Spleen (tissue), 7 donors: ENCODE measurements around the gene GAB4.

Experiments used
- CTCF ChIP-seq, 11 experiments: fragments of 200-600 bp in 7 of 11; fragments of 450-650 bp in 4 of 11; sonication (generic) in 4 of 11; IDR thresholded peaks in 8 of 11; conservative IDR thresholded peaks in 3 of 11; 1 replicate in 7 of 11; 2 replicates in 4 of 11; pipeline versions ENCODE4 v1.4.0 to v1.8.0; 2016 to 2021; ENCODE audit warnings: antibody characterized with exemption in 11 of 11, inconsistent platforms in 4 of 11, mild to moderate bottlenecking in 1 of 11
- POLR2AphosphoS5 ChIP-seq, 3 donors: sonication (generic); formaldehyde crosslinking; IDR thresholded peaks; one replicate each; pipeline ENCODE4 v1.5.1; 2017; ENCODE audit warnings: antibody characterized with exemption in 3 of 3
- donor health status: DM: no; HTN: no; CAD: no; lungs with moderate emphysema.
- donor health status: DM: no; HTN: no; CAD: no.
- donor health status: DM: no; HTN: no; CAD: no.

DNA sequence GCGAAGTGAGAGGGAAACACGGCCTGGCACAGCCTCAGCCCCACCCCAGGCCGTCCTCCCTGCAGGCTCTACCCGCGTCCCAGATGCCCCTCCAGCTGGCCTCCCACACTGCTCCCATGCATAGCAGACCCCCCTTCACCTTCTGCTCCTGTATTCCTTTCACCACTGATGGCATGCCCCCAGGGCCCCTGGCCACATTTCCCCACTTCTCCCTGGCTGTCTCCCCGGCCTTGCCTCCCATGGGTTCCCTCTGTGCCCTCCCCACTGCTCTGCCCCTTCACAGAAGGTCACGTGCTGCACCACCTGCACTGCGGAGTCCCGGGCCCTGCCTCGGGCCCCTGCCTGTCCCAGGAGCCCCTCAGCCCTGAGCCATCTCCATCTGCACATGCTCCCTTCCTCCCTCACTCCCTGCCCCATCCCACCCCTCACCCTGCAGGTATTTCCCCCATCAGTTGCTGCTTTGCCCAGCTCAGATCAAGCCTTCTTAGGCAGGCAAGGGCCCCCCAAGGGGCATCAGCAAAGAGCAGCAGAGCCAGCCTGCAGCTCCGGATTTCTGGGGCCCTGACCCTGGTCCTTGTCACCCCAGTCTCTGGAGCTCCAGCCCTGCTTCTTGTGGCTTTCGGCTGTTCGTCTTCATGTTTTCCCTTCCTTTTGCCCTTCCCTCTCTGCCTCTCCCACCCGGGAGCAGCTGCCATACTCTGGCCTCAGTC lies 46.4 kb downstream of the GAB4 start:
- no peak for TF ChIP-seq CTCF (IDR thresholded peaks at IDR 0.05 in 8 of 11, conservative IDR thresholded peaks at IDR 0.05 in 3 of 11)
- TF ChIP-seq POLR2AphosphoS5 (IDR thresholded peaks at IDR 0.05): no peak
